Measurements from ENCODE around the gene FAM185A. TPM values are rescaled to one million over a fixed set of nuclear protein-coding genes. Genes with fewer than 3 reads are reported as not detected.
"Not testable (repeated sequence)": the region's sequence is repeated elsewhere in the genome, so short reads cannot be mapped to it uniquely, and the experiment has no call there.

FAM185A gene
- total RNA-seq, 1 donor from 2014 or later: 9.3 TPM

DNA sequence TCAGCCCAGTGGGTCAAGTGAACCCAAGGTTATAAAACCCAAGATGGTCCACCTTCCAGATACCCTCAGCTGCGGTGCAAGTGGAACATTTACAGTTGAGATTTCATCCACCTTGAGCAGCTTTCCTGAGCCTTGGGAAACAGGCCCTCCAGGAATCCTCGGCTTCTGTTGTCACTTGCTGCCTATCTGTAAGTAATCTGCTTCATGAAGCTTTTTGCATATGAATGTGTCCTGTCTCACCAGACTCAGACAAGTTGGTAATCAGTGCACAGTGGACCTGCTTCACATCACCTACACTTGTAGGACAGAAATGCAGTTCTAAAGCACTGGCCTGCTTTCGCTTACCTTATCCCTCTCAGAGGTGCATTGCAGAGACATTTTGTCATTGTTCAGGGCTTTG lies 80.3 kb downstream of the FAM185A start:
- no peak for DNase-seq
- no peaks in the 10 kb centered on the region for H3K4me1 Mint-ChIP-seq
- H3K27ac Mint-ChIP-seq: no peak overlapping the region
- no peaks in the 10 kb centered on the region for H3K9me3 Mint-ChIP-seq
- no peaks in the 10 kb centered on the region for H3K27me3 Mint-ChIP-seq
- intact Hi-C loops (cut with micrococcal nuclease): no loop called here
- H3K4me3 Mint-ChIP-seq: no peak overlapping the region
- peaks cover 5% of the 10 kb centered on the region for H3K36me3 Mint-ChIP-seq (ENCODE audit: low read depth)

DNA sequence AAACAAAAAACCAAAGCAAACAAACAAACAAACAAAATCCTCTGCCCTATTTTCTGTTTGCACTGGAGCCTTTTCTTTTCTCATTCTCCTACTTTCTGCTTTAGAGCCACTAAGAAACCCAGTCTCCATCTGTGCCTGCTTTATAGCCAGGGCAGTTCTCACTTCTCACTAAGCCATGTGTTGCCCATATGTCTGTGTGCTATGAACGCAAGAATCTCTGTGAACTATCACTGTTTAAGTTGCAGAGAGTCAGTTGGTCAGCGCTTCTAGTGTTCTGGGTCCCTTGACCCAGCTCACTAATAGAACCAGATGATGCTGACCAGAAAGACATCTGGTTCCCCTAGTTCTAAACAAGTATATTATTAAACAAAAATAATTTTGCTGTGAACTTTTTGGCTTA lies 81.4 kb downstream of the FAM185A start:
- Mint-ChIP-seq H3K27me3 (no peaks in the 10 kb centered on the region), H3K4me3 (no peak overlapping the region), H3K4me1 (peaks cover 6% of the 10 kb centered on the region), H3K9me3 (no peaks in the 10 kb centered on the region), H3K36me3 (ENCODE audit: low read depth) (peaks cover 5% of the 10 kb centered on the region), H3K27ac (no peak overlapping the region)
- intact Hi-C loops (cut with micrococcal nuclease): no loop called here
- no peak for DNase-seq

DNA sequence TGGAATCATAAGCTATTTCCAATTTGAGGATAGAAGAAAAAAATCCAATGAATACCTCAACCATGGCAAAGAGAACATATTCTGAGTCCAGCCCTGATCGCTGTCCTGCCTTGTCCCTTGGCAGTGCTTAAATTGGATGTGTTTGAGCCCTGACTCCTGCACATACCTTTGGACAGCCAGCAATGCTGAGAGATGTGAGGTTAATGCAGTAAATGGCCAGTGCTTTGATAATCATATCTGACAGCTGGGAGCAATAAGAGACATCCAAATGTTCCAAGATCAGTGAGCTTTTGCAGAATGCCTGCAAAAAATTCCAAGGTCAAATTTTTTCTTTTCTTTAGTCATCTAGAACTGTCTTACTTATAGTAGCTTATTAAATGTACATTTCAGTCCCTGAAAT lies 83.9 kb downstream of the FAM185A start:
- intact Hi-C loops (cut with micrococcal nuclease): no loop called here
- Mint-ChIP-seq H3K27me3 (peaks cover 2% of the 10 kb centered on the region), H3K27ac (no peak overlapping the region), H3K36me3 (ENCODE audit: low read depth) (peaks cover 3% of the 10 kb centered on the region), H3K4me1 (peaks cover 8% of the 10 kb centered on the region), H3K4me3 (no peak overlapping the region), H3K9me3 (no peaks in the 10 kb centered on the region)
- no peak for DNase-seq

DNA sequence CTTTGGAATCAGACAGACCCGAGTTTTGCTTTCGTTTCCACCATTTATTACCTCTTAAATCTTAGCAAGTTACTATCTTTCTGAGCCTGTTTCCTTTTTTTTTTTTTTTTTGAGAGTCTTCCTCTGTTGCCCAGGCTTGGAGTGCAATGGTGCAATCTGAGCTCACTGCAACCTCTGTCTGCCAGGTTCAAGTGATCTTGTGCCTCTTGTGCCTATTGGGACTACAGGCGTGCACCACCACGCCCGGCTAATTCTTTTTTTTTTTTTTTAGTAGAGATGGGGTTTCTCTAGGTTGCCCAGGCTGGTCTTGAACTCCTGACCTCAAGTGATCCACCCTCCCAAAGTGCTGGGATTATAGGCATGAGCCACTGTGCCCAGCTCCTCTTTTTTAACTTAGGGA lies 84.5 kb downstream of the FAM185A start:
- intact Hi-C loops (cut with micrococcal nuclease): no loop called here
- no peaks in the 10 kb centered on the region for H3K9me3 Mint-ChIP-seq
- H3K27me3 Mint-ChIP-seq: peaks cover 4% of the 10 kb centered on the region
- DNase-seq: no peak
- peaks cover 8% of the 10 kb centered on the region for H3K4me1 Mint-ChIP-seq
- peaks cover 3% of the 10 kb centered on the region for H3K36me3 Mint-ChIP-seq (ENCODE audit: low read depth)
- no peak overlapping the region for H3K27ac Mint-ChIP-seq
- H3K4me3 Mint-ChIP-seq: no peak overlapping the region

DNA sequence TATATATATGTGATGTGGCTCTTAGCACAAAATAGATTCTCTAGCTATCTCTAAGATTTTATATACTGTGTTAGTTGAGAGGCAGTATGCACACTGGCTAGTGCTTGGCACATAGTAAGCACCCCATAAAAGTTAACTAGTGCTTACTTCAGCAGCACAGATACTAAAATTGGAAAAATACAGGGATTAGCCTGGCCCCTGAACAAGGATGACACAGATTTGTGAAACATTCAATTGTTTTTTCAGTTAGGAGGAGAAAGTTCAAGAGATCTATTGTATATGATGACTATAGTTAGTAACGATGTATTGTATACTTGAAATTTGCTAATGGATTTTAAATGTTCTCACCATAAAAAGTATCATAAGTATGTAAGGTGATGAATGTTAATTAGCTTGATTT lies 85.7 kb downstream of the FAM185A start:
- peaks cover 8% of the 10 kb centered on the region for H3K4me1 Mint-ChIP-seq
- intact Hi-C loops (cut with micrococcal nuclease): no loop called here
- no peak overlapping the region for H3K27ac Mint-ChIP-seq

DNA sequence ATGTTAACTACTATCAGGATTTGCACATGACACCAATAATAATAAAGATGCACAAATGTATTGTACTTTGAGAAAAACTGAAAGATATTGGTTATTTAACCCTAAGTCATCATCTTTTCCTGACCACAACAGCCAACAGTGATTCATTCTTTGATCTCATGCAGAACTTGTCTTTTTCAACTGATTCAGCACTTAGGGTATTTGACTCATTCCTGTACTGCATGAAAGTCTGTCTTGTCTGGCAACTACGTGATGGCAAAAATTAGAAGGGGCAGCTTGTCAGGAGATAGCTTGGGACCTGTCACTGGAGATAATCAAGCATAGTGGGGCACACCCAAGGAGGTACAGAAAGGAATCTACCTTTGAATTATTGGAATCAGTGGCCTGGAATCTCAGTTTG lies 86.2 kb downstream of the FAM185A start:
- intact Hi-C loops (cut with micrococcal nuclease): loop anchor here (1.0 kb wide), 2 partner anchors 21 to 41 kb away; no protein-coding TSS in a partner anchor
- Mint-ChIP-seq H3K27me3 (peaks cover 6% of the 10 kb centered on the region), H3K27ac (peak overlapping the region; percentile 17), H3K36me3 (ENCODE audit: low read depth) (no peaks in the 10 kb centered on the region), H3K4me1 (peaks cover 8% of the 10 kb centered on the region), H3K4me3 (no peak overlapping the region), H3K9me3 (no peaks in the 10 kb centered on the region)
- peak; percentile 66 for DNase-seq

More for the DNA sequence above, 85.7 kb downstream of the FAM185A start:
- H3K9me3 Mint-ChIP-seq: no peaks in the 10 kb centered on the region
- H3K4me3 Mint-ChIP-seq: no peak overlapping the region
- H3K36me3 Mint-ChIP-seq (ENCODE audit: low read depth): no peaks in the 10 kb centered on the region
- peaks cover 6% of the 10 kb centered on the region for H3K27me3 Mint-ChIP-seq
- no peak for DNase-seq

DNA sequence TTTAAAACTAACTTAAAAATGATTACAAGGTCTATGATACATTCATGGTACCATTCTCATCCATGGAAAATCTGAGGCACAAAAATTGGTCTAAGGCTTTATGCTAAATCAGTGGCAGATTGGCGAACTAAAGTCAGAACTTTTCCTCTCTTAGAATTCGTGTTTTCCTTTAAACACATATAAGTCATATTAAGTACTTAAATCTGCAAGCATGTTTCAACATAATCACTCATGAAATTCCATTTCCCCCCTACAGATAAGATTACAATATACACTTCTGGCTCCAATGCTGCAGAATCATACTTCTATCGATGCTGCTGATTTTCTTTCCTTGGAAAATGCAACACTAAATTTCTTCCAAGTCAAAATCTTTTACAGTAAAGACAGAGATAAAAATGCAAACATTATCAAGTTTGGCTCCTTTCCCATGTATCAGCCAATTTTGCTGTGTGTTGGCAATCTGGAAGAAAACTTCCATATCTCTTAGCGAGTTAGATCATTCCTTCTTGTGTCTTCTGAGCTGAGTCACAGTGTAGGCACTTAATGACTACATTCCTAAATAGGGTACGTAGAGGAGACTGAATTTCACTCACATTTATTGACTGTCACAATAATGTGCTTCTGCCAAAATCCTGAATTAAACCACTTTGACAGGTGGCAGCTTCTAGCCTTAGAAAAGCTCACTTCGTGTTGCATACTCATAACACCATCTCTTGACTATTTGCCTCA lies 87.6 kb downstream of the FAM185A start:
- Mint-ChIP-seq H3K27ac (no peak overlapping the region), H3K9me3 (no peaks in the 10 kb centered on the region), H3K4me3 (no peak overlapping the region), H3K27me3 (peaks cover 6% of the 10 kb centered on the region), H3K36me3 (ENCODE audit: low read depth) (no peaks in the 10 kb centered on the region), H3K4me1 (peaks cover 8% of the 10 kb centered on the region)
- intact Hi-C loops (cut with micrococcal nuclease): no loop called here
- DNase-seq: no peak

DNA sequence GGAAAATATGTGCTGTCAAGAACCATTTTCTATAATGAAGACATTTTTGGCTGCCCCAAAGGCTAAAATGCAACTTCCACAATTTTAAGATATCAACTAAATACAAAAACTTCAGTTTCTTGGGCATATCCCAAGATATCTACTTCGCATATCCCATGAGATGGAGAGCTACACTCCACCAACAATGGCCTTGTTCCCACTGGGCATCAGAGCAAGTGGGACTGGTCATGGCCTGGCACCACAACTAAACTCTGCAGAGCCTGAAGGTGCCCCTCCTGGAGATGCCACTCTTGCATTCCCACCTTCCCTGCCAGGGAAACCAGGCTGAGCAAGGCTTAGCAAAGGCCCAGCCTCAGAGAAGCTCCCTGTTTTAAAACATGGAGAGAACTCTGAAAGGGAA lies 88.2 kb downstream of the FAM185A start:
- DNase-seq: no peak
- Mint-ChIP-seq H3K27me3 (peaks cover 6% of the 10 kb centered on the region), H3K36me3 (ENCODE audit: low read depth) (no peaks in the 10 kb centered on the region), H3K4me1 (peaks cover 8% of the 10 kb centered on the region), H3K27ac (no peak overlapping the region), H3K9me3 (no peaks in the 10 kb centered on the region), H3K4me3 (no peak overlapping the region)
- intact Hi-C loops (cut with micrococcal nuclease): no loop called here

DNA sequence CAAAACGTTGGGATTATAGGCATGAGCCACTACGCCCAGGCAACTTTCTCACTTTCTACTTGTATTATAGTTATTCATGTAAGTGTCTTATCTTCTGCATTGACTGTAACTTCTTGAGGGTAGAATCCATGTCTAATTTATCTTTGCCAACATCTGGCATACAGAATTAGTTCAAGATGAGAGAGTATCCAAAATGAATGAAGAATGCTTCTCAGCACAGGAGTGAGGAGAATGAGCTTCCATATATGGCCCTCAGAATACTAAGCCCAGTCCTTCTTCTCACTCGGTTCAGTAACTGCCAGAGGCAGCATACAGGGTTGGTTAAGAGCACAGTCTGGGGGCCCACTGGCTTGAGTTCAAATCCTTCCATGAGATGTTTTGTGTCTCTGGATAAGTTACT lies 89.0 kb downstream of the FAM185A start:
- Mint-ChIP-seq H3K4me3 (no peak overlapping the region), H3K9me3 (no peaks in the 10 kb centered on the region), H3K36me3 (ENCODE audit: low read depth) (no peaks in the 10 kb centered on the region), H3K27ac (no peak overlapping the region), H3K4me1 (peaks cover 8% of the 10 kb centered on the region), H3K27me3 (peaks cover 6% of the 10 kb centered on the region)
- DNase-seq: no peak
- intact Hi-C loops (cut with micrococcal nuclease): no loop called here

DNA sequence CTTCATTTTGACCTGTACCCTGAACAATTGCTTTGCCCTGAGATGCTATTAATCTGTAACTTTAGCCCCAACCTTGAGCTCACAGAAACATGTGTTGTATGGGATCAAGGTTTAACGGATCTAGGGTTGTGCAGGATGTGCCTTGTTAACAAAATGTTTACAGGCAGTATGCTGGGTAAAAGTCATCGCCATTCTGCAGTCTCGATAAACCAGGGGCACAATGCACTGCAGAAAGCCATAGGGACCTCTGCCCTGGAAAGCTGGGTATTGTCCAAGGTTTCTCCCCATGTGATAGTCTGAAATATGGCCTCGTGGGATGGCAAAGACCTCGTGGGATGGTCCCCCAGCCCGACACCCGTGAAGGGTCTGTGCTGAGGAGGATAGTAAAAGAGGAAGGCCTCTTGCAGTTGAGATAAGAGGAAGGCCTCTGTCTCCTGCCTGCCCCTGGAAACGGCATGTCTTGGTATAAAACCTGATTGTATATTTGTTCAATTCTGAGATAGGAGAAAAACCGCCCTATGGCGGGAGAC lies 89.8 kb downstream of the FAM185A start:
- DNase-seq; H3K27ac Mint-ChIP-seq; H3K27me3 Mint-ChIP-seq; H3K4me3 Mint-ChIP-seq; intact Hi-C loops (cut with micrococcal nuclease); H3K36me3 Mint-ChIP-seq (ENCODE audit: low read depth); H3K4me1 Mint-ChIP-seq; H3K9me3 Mint-ChIP-seq: not testable (repeated sequence)

DNA sequence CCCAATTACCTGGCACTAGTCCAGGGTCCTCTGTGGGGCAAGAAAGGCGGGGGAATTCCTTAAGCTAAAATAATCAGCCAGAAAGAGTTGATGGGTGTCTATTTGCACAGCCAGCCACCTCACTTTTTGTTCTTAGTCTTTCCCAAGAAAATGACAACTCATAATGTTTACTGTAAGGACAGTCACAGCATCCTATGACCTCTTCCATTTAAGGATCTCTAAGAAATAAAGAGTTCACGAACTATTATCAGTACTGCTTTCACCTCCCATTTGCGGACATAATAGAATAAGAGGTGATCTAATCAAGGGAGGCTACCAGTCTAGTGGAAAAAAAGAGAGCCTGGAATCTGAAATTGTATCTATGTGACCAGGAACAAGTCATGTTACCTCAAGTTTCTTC lies 91.6 kb downstream of the FAM185A start:
- no peak overlapping the region for H3K27ac Mint-ChIP-seq
- H3K27me3 Mint-ChIP-seq: peaks cover 6% of the 10 kb centered on the region
- intact Hi-C loops (cut with micrococcal nuclease): no loop called here
- H3K4me3 Mint-ChIP-seq: no peak overlapping the region
- no peaks in the 10 kb centered on the region for H3K4me1 Mint-ChIP-seq
- no peaks in the 10 kb centered on the region for H3K36me3 Mint-ChIP-seq (ENCODE audit: low read depth)
- H3K9me3 Mint-ChIP-seq: no peaks in the 10 kb centered on the region
- no peak for DNase-seq

DNA sequence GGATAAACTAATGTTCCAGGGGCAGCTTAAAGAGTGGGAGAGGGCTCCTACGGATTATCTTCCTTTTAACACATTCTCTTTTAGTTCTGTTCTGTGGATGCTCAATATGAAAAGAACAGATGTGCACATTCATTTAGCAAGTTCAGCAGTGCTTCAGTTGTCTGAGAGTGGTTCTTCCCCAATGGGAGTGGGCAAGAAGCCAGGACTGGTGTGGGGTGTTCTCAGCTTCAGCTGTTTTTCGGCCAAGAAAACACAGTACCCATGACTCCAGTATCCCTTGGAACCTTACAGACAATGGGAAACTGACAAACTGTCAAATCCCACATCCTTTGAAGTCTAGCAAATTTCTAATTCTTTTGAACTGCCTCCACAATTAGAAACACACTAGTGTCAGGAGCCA lies 92.5 kb downstream of the FAM185A start:
- no peaks in the 10 kb centered on the region for H3K36me3 Mint-ChIP-seq (ENCODE audit: low read depth)
- no peak for DNase-seq
- H3K4me1 Mint-ChIP-seq: no peaks in the 10 kb centered on the region
- no peak overlapping the region for H3K27ac Mint-ChIP-seq
- peaks cover 9% of the 10 kb centered on the region for H3K27me3 Mint-ChIP-seq
- no peaks in the 10 kb centered on the region for H3K9me3 Mint-ChIP-seq
- intact Hi-C loops (cut with micrococcal nuclease): no loop called here
- no peak overlapping the region for H3K4me3 Mint-ChIP-seq

DNA sequence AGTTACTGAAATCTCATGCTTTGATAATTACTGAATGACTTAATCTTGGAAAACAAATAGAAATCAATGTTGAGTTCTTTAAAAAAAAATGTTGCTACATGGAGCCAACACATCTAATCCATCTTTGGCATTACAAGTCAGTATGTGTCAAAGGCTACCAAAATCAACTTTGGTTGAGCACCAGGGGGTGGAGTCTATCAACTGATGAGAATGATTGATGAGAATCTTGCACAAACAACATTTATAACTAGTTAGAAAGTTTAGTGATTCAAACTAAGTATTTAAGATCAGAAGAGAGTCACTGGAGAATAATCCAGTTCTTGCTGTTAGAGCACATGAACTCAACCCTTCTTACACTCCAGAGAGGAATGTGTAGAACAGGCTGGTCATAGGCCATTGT lies 93.5 kb downstream of the FAM185A start:
- H3K9me3 Mint-ChIP-seq: no peaks in the 10 kb centered on the region
- H3K36me3 Mint-ChIP-seq (ENCODE audit: low read depth): no peaks in the 10 kb centered on the region
- H3K27ac Mint-ChIP-seq: no peak overlapping the region
- H3K27me3 Mint-ChIP-seq: peaks cover 9% of the 10 kb centered on the region
- no peak overlapping the region for H3K4me3 Mint-ChIP-seq
- intact Hi-C loops (cut with micrococcal nuclease): no loop called here
- no peaks in the 10 kb centered on the region for H3K4me1 Mint-ChIP-seq
- DNase-seq: no peak

DNA sequence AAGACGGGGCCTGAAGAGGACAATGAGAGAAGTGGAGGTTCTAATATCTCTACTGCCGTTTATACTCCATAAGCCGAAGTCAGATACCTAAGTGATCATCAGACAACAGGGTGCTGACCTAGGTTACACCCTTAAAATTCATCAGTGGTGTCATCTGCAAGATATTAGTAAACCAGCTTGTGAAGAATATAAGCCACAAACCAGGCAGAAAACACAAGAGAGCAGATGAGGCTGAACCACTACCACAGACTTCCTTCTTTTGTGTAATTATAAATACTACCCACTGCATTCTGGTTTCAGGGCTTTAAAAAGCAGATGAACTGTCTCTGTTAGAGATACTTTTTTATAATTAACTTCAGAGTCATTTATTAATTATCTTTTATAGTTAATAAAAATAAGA lies 95.1 kb downstream of the FAM185A start:
- H3K36me3 Mint-ChIP-seq (ENCODE audit: low read depth): no peaks in the 10 kb centered on the region
- no peaks in the 10 kb centered on the region for H3K9me3 Mint-ChIP-seq
- H3K4me1 Mint-ChIP-seq: no peaks in the 10 kb centered on the region
- no peak overlapping the region for H3K27ac Mint-ChIP-seq
- no peak for DNase-seq
- no peak overlapping the region for H3K4me3 Mint-ChIP-seq
- intact Hi-C loops (cut with micrococcal nuclease): no loop called here
- peaks cover 5% of the 10 kb centered on the region for H3K27me3 Mint-ChIP-seq

DNA sequence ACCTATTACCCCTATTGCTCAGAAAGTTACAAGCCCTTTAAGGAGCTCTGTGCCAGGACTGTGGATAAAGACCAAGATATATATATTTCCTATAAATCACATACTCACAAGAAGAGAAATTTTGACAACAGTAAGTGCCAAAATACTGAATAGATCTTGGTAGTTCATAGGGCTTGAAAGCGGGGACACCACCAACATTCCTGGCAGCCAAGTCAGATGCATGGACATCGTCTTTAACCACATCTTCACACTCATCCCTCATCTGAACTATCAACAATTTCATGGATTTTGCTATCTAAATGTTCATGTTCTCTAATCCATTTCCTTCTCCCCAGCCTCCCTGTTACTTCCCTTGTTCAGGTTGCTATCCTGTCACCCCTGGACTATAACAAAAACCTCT lies 96.5 kb downstream of the FAM185A start:
- H3K27me3 Mint-ChIP-seq: peaks cover 4% of the 10 kb centered on the region
- no peaks in the 10 kb centered on the region for H3K36me3 Mint-ChIP-seq (ENCODE audit: low read depth)
- H3K4me1 Mint-ChIP-seq: no peaks in the 10 kb centered on the region
- H3K27ac Mint-ChIP-seq: no peak overlapping the region
- intact Hi-C loops (cut with micrococcal nuclease): no loop called here
- H3K4me3 Mint-ChIP-seq: no peak overlapping the region
- H3K9me3 Mint-ChIP-seq: no peaks in the 10 kb centered on the region
- no peak for DNase-seq
